Medulla oblongata (tissue), 1 donor: ENCODE data around the gene RNF14.
A peak's percentile ranks its signal among the peaks of the same experiment; 100 is the strongest.
"Not testable (repeated sequence)": the region's sequence is repeated elsewhere in the genome, so short reads cannot be mapped to it uniquely, and the experiment has no call there.

Experiments
- DNase-seq: peaks from one replicate; pipeline ENCODE4 v3.0.0-alpha.2; 2015; ENCODE audit errors: extremely low spot score

Gene RNF14

GRCh38 chr5:142013734-142014521, 45.0 kb downstream of the RNF14 start:
- DNase-seq = peak; percentile 58

- DNase-seq = peak; percentile 75
Observed at GRCh38 chr5:142014911-142015584, 46.1 kb downstream of the RNF14 start.

GRCh38 chr5:142015781-142016533, 47.1 kb downstream of the RNF14 start:
- peak; percentile 67 for DNase-seq

- DNase-seq = no peak
Observed at GRCh38 chr5:142016556-142016955, 47.7 kb downstream of the RNF14 start.

GRCh38 chr5:142017832-142018427, 49.0 kb downstream of the RNF14 start:
- no peak for DNase-seq

GRCh38 chr5:142020122-142020659, 51.3 kb downstream of the RNF14 start:
- no peak for DNase-seq

GRCh38 chr5:142023836-142024235, 54.9 kb downstream of the RNF14 start:
- no peak for DNase-seq

- DNase-seq = peak; percentile 93
Observed at GRCh38 chr5:142024771-142025304, 55.9 kb downstream of the RNF14 start.

GRCh38 chr5:142025637-142026036, 56.7 kb downstream of the RNF14 start:
- no peak for DNase-seq

- DNase-seq = no peak
Observed at GRCh38 chr5:142032150-142032549, 63.2 kb downstream of the RNF14 start.

GRCh38 chr5:142032747-142033631, 64.1 kb downstream of the RNF14 start:
- no peak for DNase-seq

GRCh38 chr5:142033632-142034567, 65.0 kb downstream of the RNF14 start:
- not testable (repeated sequence) for DNase-seq

GRCh38 chr5:142034994-142035393, 66.1 kb downstream of the RNF14 start:
- DNase-seq = no peak

- DNase-seq = no peak
Observed at GRCh38 chr5:142036918-142037317, 68.0 kb downstream of the RNF14 start.

GRCh38 chr5:142037599-142037998, 68.7 kb downstream of the RNF14 start:
- not testable (repeated sequence) for DNase-seq

- no peak for DNase-seq
Observed at GRCh38 chr5:142038735-142039134, 69.8 kb downstream of the RNF14 start.
